GM19099 (cell line): ENCODE results near the gene COL18A1.

Source experiments
- POLR2A ChIP-seq: IDR thresholded peaks from 3 replicates; pipeline ENCODE4 v1.6.1; 2011; ENCODE audit warnings: low read depth; ENCODE audit not compliant: insufficient read length; ENCODE audit errors: extremely low read depth

COL18A1 gene

GRCh38 chr21:45401054-45401518 lies 3.9 kb upstream of the COL18A1 start:
- TF ChIP-seq POLR2A = no peak

DNA sequence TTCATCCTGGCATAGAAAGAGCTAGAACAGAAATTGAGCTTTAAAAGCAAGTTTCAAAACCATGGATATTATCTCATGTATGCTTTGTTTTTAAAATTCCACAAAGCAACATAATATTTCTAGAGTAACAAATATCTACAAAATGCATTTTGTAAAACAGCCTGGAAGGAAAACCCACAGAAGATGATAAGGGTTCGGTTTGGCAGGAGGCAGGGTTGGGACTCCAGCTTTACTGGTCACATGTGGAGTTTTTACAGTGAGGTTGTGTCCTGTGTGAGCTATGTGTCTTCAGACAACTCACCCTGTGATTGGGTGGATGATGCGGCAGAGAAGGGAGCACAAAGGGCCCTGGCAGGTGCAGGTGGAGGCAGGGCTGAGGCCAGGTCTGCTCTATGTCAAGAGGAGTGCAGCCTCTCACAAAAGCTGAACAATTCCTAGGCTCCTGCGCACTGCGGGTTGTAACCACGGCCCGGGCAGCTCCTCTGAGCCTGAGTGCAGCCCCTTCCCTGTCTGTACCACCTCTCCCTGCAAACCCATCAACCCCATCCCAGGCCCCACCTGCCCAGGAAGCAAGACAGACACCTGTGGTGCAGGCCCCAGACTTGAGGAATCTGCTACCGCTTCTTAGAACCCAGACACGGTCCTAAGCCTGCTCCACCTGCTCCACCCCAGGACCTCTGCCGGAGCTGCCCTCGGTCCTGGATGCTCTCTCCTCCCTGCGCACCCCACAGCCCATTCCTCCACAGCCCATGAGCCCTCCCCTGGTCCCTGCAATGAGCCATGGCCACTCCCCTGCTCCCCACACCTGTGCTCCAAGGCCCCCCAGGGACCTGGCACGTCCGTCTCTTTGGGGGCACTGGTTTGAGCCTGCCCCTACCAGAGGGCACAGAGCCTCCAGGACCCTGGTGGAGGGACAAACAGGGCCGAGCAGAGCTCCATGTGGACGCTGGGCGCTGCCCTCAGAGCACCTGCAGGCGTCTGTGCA lies 2.8 kb upstream of the COL18A1 start:
- no peak for TF ChIP-seq POLR2A

GRCh38 chr21:45403133-45403824 lies 1.7 kb upstream of the COL18A1 start:
- TF ChIP-seq POLR2A = no peak

- no peak for TF ChIP-seq POLR2A
These were observed 888 bp upstream of the COL18A1 start for GRCh38 chr21:45403825-45404729.

- TF ChIP-seq POLR2A = no peak
These were observed 380 bp downstream of the COL18A1 start for GRCh38 chr21:45405271-45405818.

DNA sequence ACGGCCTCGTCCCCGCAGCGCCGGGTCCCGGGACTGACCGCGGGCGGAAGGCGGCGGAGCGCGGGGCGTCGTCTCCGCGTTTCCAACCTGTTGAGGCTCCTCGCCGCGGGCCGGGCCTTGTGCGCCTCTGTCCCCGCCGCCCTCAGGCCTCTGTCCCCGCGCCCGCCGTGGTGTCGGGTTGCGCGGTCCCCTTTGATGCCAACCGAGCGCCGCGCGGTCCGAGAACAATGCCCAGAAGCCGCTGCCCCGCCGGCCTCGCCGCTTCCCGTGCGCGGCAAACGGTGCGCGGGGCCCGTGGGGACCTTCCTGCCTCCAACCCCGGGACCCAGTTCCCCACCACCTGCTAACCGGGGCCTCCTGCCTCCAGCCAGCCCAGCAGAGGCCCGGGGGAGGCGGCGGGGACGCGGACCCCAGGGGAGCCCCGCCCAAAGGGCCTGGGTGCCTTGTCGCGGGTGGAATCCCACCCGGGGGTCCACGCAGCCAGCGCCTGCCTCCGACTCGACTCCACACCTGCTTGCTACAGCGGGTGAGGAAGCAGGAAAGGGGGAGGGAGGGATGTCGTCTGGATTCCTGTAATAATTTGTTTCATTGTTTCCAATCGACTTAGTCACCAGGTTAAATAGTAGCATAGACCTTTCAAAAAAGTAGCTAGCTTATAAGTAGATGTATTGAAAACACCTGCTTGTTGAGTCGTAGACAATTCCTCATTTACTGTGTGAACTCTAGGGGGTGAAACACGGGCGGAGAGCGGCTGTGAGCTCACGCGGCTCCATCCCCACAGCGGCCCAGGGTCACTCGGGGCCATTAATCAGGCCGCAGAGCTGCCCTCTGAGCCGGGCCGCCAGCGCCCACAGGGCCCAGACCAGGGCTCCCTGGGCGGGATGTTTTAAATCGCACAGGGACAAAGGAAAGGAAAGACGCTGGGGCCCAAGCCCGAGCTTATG lies 1.1 kb downstream of the COL18A1 start:
- no peak for TF ChIP-seq POLR2A

DNA sequence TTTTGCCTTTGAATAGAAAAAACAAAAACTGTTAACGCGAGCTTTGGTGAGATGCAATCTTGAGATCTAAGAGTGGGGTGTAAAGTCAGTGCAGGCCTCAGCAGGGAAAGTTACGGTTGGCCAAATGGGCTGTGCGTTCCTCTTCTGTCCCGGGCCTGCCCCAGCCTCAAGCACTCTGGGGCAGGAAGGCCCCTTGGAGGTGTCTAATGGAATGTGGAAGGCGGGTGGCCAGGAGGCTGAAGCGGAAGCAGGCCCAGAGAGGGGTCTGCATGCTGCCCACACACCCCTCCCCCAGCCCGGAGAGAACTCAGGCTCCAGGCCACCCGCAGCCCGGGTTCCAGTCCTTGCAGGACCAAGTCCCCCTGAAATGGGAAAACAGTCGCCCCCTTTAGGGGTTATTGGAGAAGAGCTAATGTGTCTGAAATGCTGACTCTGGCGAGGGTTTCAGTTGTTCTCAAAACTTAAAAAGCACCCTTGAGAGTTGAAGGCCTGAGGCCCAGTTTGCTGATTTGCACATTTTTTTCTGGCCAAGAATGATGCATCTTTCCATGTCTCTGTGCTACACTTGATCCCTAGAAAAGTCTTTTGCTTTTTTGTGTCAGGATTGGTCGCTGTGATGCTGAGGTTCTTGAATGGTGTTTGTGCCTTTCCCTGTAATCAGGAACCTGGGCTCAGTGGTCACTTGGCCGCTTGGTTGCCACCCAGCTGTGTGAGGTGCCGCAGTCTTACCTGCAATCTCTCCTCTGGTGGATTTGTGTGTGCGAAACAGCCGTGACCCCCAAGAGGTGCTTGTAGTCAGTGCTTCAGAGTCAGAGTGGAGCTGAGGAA lies 2.0 kb downstream of the COL18A1 start:
- TF ChIP-seq POLR2A = no peak

GRCh38 chr21:45407629-45408247 lies 2.8 kb downstream of the COL18A1 start:
- TF ChIP-seq POLR2A = no peak

- TF ChIP-seq POLR2A = no peak
These were observed 3.4 kb downstream of the COL18A1 start for GRCh38 chr21:45408271-45408791.

- TF ChIP-seq POLR2A = no peak
These were observed 3.9 kb downstream of the COL18A1 start for GRCh38 chr21:45408801-45409261.

- no peak for TF ChIP-seq POLR2A
These were observed 4.6 kb downstream of the COL18A1 start for GRCh38 chr21:45409466-45410150.

GRCh38 chr21:45410151-45410864 lies 5.3 kb downstream of the COL18A1 start:
- no peak for TF ChIP-seq POLR2A
